Activated CD4-positive, alpha-beta memory T cell treated with anti-CD3 and anti-CD28 coated beads, Interleukin-2, amount 10 ng/mL, durations not matched to agents 7 days and 5 days (primary cell): ENCODE measurements around the gene WNT9B. TPM values are rescaled to one million over a fixed set of nuclear protein-coding genes. Genes with fewer than 3 reads are reported as not detected.

Experiments
- CTCF ChIA-PET: fragments of 350-600 bp; sonication (Branson Sonifier 250); formaldehyde crosslinking; loops from one replicate; lab custom pipeline; 2021; ENCODE audit warnings: antibody characterized with exemption, inconsistent platforms; lab: Charles Lee
- POLR2A ChIA-PET: fragments of 350-600 bp; sonication (Branson Sonifier 250); formaldehyde crosslinking; loops from one replicate; lab custom pipeline; 2021; ENCODE audit warnings: antibody characterized with exemption; lab: Charles Lee
- DNase-seq: peaks from one replicate; pipeline ENCODE4 v3.0.0-alpha.2; 2020
- H3K27ac Mint-ChIP-seq: one replicate; pipeline ENCODE4 v1.8.0; 2021; ENCODE audit warnings: mild to moderate bottlenecking, mixed read lengths
- H3K27me3 Mint-ChIP-seq: one replicate; pipeline ENCODE4 v1.8.0; 2021; ENCODE audit warnings: mixed read lengths
- H3K36me3 Mint-ChIP-seq: one replicate; pipeline ENCODE4 v1.8.0; 2021; ENCODE audit warnings: low read depth, mixed read lengths
- H3K4me1 Mint-ChIP-seq: one replicate; pipeline ENCODE4 v1.8.0; 2021; ENCODE audit warnings: mixed read lengths
- H3K4me3 Mint-ChIP-seq: one replicate; pipeline ENCODE4 v1.8.0; 2021; ENCODE audit warnings: mild to moderate bottlenecking, mixed read lengths
- H3K9me3 Mint-ChIP-seq: one replicate; pipeline ENCODE4 v1.8.0; 2021; ENCODE audit warnings: mixed read lengths
- total RNA-seq, 2 experiments: library from RNA; stranded (reverse); gene quantifications; one replicate each; pipeline ENCODE4 v1.2.3, GENCODE V29; 2021

WNT9B gene
- total RNA-seq, 2 experiments from 2014 or later = not detected

DNA sequence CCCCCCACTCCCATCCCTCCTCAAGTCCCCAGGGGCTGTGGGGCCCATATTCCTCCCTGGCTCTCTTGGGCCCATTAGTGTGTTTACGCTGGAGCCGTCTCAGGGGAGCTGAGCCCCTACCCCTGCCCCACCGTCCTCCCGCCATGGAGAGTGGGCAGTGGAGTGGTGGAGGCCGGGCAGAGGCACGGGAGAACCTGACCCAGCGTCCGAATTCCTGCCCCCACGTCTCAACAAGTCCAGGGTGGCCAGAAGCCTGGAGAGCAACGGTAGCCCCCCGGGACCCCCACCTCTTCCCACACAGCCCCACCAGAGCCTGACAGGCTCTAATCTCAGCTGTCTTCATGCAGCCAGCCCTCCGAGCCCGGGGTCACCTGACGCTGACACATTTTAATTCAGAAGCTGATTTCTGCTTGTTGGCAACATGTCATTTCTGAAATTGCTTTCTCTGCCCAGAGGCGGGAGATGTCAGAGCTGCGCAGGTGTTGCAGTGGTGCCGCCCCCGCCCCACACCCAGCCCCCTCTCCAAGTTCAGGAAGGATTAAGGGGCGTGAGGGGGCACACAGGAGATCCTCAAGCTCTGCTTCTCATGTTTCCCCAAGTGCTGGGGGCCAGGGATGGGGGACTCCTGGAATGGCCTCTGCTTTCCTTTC, 32.6 kb downstream of the WNT9B start:
- CTCF ChIA-PET = no interaction called here

DNA sequence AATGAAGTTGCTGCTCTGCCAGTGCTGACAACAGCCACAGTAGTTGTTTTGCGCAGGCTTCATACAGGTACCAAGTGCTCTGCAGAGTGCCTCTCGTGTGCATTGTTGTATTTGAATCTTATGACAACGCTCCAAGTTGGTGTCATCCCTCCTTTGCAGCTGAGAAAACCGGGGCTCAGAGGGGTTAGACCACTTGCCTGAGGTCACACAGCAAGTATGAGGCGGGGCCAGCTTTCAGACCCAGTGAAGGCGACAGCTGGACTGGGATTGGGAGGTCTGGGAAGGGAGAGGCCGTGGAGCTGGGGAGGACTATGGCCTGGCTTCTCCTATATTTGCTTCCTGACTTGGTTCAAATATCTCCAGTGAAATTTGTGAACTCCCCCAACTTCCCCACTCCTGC, 33.2 kb downstream of the WNT9B start:
- no peaks in the 10 kb centered on the region for H3K4me1 Mint-ChIP-seq
- H3K27me3 Mint-ChIP-seq = peaks cover 4% of the 10 kb centered on the region
- ChIA-PET POLR2A (no interaction called here), CTCF (no interaction called here)
- no peak overlapping the region for H3K4me3 Mint-ChIP-seq
- H3K27ac Mint-ChIP-seq = no peak overlapping the region
- no peaks in the 10 kb centered on the region for H3K36me3 Mint-ChIP-seq
- DNase-seq = no peak
- H3K9me3 Mint-ChIP-seq = no peaks in the 10 kb centered on the region

More for the DNA sequence above, 32.6 kb downstream of the WNT9B start:
- Mint-ChIP-seq H3K4me1 (no peaks in the 10 kb centered on the region), H3K4me3 (no peak overlapping the region), H3K27ac (no peak overlapping the region), H3K36me3 (no peaks in the 10 kb centered on the region), H3K27me3 (peaks cover 4% of the 10 kb centered on the region), H3K9me3 (no peaks in the 10 kb centered on the region)
- POLR2A ChIA-PET = no interaction called here
- no peak for DNase-seq

- Mint-ChIP-seq H3K27ac (no peak overlapping the region), H3K4me3 (no peak overlapping the region), H3K27me3 (peaks cover 9% of the 10 kb centered on the region), H3K9me3 (no peaks in the 10 kb centered on the region), H3K4me1 (no peaks in the 10 kb centered on the region), H3K36me3 (no peaks in the 10 kb centered on the region)
- DNase-seq = no peak
- ChIA-PET POLR2A (no interaction called here), CTCF (interaction anchor here (0.9 to 1.3 kb wide), 2 partner anchors 16 to 50 kb away, joined by 3 read pairs; no protein-coding TSS in a partner anchor)
These were observed 34.3 kb downstream of the WNT9B start for GRCh38 chr17:46885415-46886309.

- DNase-seq = no peak
- Mint-ChIP-seq H3K4me1 (no peaks in the 10 kb centered on the region), H3K27ac (no peak overlapping the region), H3K4me3 (no peak overlapping the region), H3K36me3 (no peaks in the 10 kb centered on the region), H3K27me3 (peaks cover 10% of the 10 kb centered on the region), H3K9me3 (no peaks in the 10 kb centered on the region)
- ChIA-PET POLR2A (no interaction called here), CTCF (interaction anchor here (0.9 to 1.3 kb wide), 2 partner anchors 15 to 51 kb away, joined by 3 read pairs; no protein-coding TSS in a partner anchor)
These were observed 34.9 kb downstream of the WNT9B start for GRCh38 chr17:46886310-46886663.

- DNase-seq = no peak
- H3K27me3 Mint-ChIP-seq = peaks cover 16% of the 10 kb centered on the region
- no peaks in the 10 kb centered on the region for H3K36me3 Mint-ChIP-seq
- POLR2A ChIA-PET = no interaction called here
- CTCF ChIA-PET = no interaction called here
- no peak overlapping the region for H3K4me3 Mint-ChIP-seq
- no peaks in the 10 kb centered on the region for H3K9me3 Mint-ChIP-seq
- no peak overlapping the region for H3K27ac Mint-ChIP-seq
- H3K4me1 Mint-ChIP-seq = no peaks in the 10 kb centered on the region
These were observed 36.3 kb downstream of the WNT9B start for GRCh38 chr17:46887717-46888116.

- H3K36me3 Mint-ChIP-seq = no peaks in the 10 kb centered on the region
- DNase-seq = no peak
- H3K27me3 Mint-ChIP-seq = peaks cover 16% of the 10 kb centered on the region
- H3K27ac Mint-ChIP-seq = no peak overlapping the region
- ChIA-PET CTCF (no interaction called here), POLR2A (no interaction called here)
- H3K4me3 Mint-ChIP-seq = no peak overlapping the region
- no peaks in the 10 kb centered on the region for H3K9me3 Mint-ChIP-seq
- H3K4me1 Mint-ChIP-seq = no peaks in the 10 kb centered on the region
These were observed 37.3 kb downstream of the WNT9B start for GRCh38 chr17:46888727-46889126.

GRCh38 chr17:46889519-46889918, 38.1 kb downstream of the WNT9B start:
- H3K36me3 Mint-ChIP-seq = no peaks in the 10 kb centered on the region
- peaks cover 16% of the 10 kb centered on the region for H3K27me3 Mint-ChIP-seq
- no peaks in the 10 kb centered on the region for H3K9me3 Mint-ChIP-seq
- H3K4me3 Mint-ChIP-seq = no peak overlapping the region
- DNase-seq = no peak
- CTCF ChIA-PET = no interaction called here
- POLR2A ChIA-PET = no interaction called here
- no peak overlapping the region for H3K27ac Mint-ChIP-seq
- no peaks in the 10 kb centered on the region for H3K4me1 Mint-ChIP-seq

GRCh38 chr17:46889992-46890564, 38.7 kb downstream of the WNT9B start:
- ChIA-PET CTCF (no interaction called here), POLR2A (no interaction called here)
- no peak overlapping the region for H3K4me3 Mint-ChIP-seq
- no peaks in the 10 kb centered on the region for H3K9me3 Mint-ChIP-seq
- no peaks in the 10 kb centered on the region for H3K36me3 Mint-ChIP-seq
- peaks cover 16% of the 10 kb centered on the region for H3K27me3 Mint-ChIP-seq
- no peak overlapping the region for H3K27ac Mint-ChIP-seq
- DNase-seq = no peak
- H3K4me1 Mint-ChIP-seq = no peaks in the 10 kb centered on the region

DNA sequence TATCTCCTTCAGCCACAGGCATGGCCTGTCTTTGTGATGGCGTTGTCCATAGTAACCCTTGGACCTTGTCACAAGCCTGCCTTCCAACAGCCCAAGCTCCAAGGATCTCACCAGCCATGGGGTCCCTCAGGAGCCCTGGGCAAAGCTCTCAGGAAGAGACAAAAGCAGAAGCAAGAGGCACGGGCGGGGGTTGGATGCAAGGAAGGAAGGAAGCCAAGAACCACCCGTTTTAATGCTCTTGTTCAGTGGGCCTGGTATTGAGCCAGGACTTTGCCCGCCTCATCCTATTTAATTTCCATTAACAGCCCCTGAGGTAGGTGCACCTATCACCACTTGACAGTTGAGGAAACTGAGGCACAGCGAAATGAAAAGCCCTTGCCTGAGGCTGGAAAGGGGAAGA, 39.3 kb downstream of the WNT9B start:
- no peak overlapping the region for H3K27ac Mint-ChIP-seq
- H3K9me3 Mint-ChIP-seq = no peaks in the 10 kb centered on the region
- no peaks in the 10 kb centered on the region for H3K4me1 Mint-ChIP-seq
- ChIA-PET CTCF (no interaction called here), POLR2A (no interaction called here)
- no peak for DNase-seq
- H3K4me3 Mint-ChIP-seq = no peak overlapping the region
- H3K27me3 Mint-ChIP-seq = peaks cover 16% of the 10 kb centered on the region
- no peaks in the 10 kb centered on the region for H3K36me3 Mint-ChIP-seq

- ChIA-PET CTCF (no interaction called here), POLR2A (no interaction called here)
- H3K27ac Mint-ChIP-seq = no peak overlapping the region
- H3K9me3 Mint-ChIP-seq = no peaks in the 10 kb centered on the region
- H3K4me3 Mint-ChIP-seq = no peak overlapping the region
- H3K4me1 Mint-ChIP-seq = no peaks in the 10 kb centered on the region
- no peaks in the 10 kb centered on the region for H3K36me3 Mint-ChIP-seq
- no peak for DNase-seq
- H3K27me3 Mint-ChIP-seq = peaks cover 14% of the 10 kb centered on the region
These were observed 40.9 kb downstream of the WNT9B start for GRCh38 chr17:46892192-46892703.

DNA sequence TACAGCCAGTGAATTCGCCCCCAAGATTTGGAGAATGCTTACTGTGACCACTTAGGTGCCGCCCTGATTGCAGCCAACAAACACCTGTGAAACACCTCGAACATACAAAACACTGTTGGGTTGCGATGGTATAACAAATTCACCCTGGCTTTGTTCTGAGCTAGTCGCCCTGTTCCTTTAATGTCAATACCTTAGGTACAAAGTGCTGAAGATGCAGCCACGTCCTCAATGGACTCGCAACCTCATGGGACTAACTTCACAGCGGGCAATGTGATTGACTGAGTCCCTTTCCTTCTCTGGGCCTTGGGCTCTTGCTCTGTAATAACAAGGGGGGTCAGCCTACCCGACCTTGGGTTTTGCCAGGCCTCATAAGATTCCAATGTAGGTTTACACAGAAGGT, 42.6 kb downstream of the WNT9B start:
- Mint-ChIP-seq H3K4me1 (no peaks in the 10 kb centered on the region), H3K27ac (no peak overlapping the region), H3K4me3 (no peak overlapping the region), H3K27me3 (peaks cover 12% of the 10 kb centered on the region), H3K36me3 (no peaks in the 10 kb centered on the region), H3K9me3 (no peaks in the 10 kb centered on the region)
- ChIA-PET CTCF (no interaction called here), POLR2A (no interaction called here)
- no peak for DNase-seq

- Mint-ChIP-seq H3K9me3 (no peaks in the 10 kb centered on the region), H3K27me3 (peaks cover 12% of the 10 kb centered on the region), H3K27ac (no peak overlapping the region), H3K4me3 (no peak overlapping the region), H3K4me1 (no peaks in the 10 kb centered on the region), H3K36me3 (no peaks in the 10 kb centered on the region)
- DNase-seq = no peak
- ChIA-PET POLR2A (no interaction called here), CTCF (no interaction called here)
These were observed 43.2 kb downstream of the WNT9B start for GRCh38 chr17:46894476-46895151.

DNA sequence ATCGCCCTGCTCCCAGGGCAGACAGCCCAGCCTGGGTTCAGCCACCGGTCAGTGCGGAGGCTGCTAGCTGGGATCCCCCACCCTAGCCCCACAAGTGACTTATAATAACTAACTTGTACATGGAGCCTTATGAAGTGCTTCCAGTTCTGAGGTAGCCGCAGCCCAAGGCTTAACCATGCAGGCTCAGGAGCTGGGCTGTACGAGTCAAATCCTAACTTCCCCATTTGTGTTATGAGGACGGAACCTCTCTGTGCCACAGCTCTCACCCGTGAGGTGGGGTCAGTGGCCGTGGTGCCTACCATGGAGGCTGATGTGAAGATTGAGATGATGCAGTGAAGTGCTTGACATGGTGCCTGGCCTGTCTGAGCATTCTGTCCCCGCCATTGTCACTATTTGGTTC, 43.8 kb downstream of the WNT9B start:
- Mint-ChIP-seq H3K9me3 (no peaks in the 10 kb centered on the region), H3K4me3 (no peak overlapping the region), H3K27me3 (peaks cover 8% of the 10 kb centered on the region), H3K36me3 (no peaks in the 10 kb centered on the region), H3K27ac (no peak overlapping the region), H3K4me1 (no peaks in the 10 kb centered on the region)
- ChIA-PET POLR2A (no interaction called here), CTCF (no interaction called here)
- no peak for DNase-seq
